C4-2B (cell line): ENCODE measurements around the gene ALOX15.
"Not testable (repeated sequence)": the region's sequence is repeated elsewhere in the genome, so short reads cannot be mapped to it uniquely, and the experiment has no call there.

Source experiments
- H3K27ac ChIP-seq: fragments of 450-650 bp; 2 replicates; pipeline ENCODE4 v1.5.1; 2017
- ZFX ChIP-seq: fragments of 450-650 bp; IDR thresholded peaks from 2 replicates; pipeline ENCODE4 v1.6.1; 2017
- TF ChIP-seq, protein P1 (sequence below): fragments of 450-650 bp; conservative IDR thresholded peaks from 2 replicates; pipeline ENCODE4 v1.5.1; 2017; ENCODE audit warnings: mild to moderate bottlenecking

ALOX15 gene

DNA sequence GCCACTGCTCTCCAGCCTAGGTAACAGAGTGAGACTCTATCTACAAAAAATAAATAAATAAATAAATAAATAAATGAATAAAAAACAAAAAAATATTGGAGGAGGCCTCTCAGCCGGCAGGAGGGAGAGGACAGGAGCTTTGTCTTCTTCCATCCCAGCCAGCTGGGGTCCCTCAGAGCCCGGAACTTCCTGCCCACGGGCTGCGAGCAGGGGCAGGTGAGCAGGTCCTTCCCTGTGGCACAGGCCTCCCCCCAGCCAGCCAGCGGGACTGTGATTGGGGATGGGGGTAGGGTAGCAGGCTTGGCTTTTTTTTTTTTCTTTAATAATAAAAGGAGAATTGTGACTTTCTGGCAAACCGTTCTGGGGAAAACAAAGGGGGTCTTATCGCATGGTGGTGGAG lies 47.1 kb downstream of the ALOX15 start:
- no peak overlapping the region for H3K27ac ChIP-seq
- TF ChIP-seq ZFX: no peak

DNA sequence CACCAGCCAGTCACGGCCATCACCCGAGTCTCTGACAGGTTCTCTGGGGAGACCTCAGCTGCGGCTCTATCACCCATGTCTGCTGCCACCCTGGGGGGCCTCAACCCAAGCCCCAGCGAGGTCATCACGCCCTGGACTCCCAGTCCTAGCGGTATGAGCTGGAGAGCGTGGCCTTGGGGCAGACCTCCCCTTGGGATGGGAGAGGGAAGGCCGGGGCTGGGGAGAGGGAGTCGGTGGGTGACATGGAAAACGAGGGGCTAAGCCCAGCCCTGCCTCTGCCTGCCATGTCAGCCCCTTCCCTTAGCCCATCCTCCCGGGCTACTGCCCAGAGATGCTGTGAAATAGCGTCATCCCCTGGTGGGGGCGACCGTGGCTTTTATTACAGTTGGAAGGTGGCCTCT lies 48.5 kb downstream of the ALOX15 start:
- TF ChIP-seq ZFX: no peak
- TF ChIP-seq, protein P1, sequence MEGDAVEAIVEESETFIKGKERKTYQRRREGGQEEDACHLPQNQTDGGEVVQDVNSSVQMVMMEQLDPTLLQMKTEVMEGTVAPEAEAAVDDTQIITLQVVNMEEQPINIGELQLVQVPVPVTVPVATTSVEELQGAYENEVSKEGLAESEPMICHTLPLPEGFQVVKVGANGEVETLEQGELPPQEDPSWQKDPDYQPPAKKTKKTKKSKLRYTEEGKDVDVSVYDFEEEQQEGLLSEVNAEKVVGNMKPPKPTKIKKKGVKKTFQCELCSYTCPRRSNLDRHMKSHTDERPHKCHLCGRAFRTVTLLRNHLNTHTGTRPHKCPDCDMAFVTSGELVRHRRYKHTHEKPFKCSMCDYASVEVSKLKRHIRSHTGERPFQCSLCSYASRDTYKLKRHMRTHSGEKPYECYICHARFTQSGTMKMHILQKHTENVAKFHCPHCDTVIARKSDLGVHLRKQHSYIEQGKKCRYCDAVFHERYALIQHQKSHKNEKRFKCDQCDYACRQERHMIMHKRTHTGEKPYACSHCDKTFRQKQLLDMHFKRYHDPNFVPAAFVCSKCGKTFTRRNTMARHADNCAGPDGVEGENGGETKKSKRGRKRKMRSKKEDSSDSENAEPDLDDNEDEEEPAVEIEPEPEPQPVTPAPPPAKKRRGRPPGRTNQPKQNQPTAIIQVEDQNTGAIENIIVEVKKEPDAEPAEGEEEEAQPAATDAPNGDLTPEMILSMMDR: no peak
- H3K27ac ChIP-seq: no peak overlapping the region

DNA sequence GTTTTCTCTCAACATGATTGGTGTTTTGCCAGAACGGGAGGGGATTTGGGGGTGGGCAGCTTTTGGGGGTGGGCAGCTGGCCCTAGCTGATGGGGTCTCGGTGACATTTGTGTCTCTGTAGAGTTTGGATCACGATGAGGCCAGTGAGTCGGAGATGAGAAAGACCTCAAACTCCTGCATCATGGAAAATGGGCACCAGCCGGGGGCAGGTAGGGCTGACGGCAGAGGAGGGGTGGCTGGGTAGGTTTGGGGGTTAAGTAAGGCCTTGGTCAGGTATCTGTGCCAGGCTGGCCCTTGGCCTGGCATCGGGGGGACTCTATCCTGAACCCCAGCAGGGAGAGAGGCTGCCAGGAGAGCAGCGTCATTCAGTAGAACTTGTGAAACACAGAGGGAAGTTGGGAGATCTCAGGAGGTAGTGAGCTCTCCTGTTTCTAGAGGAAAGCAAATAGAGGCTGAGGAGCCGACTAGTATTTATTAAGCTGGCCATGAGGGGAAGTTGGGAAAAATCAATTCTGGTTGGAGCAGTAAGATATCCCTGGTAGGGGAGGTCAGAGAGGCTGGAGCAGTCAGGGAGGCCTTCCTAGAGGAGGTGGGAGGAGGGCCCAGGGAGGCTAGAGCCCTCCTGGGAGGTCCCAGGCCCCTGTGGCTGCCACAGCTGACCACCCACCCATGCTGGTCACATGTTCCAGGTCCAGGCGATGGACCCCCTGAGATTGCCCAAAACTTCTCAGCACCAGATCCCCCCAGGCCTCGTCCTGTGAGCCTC lies 49.1 kb downstream of the ALOX15 start:
- H3K27ac ChIP-seq: no peak overlapping the region
- TF ChIP-seq ZFX: no peak
- TF ChIP-seq, protein P1: no peak

DNA sequence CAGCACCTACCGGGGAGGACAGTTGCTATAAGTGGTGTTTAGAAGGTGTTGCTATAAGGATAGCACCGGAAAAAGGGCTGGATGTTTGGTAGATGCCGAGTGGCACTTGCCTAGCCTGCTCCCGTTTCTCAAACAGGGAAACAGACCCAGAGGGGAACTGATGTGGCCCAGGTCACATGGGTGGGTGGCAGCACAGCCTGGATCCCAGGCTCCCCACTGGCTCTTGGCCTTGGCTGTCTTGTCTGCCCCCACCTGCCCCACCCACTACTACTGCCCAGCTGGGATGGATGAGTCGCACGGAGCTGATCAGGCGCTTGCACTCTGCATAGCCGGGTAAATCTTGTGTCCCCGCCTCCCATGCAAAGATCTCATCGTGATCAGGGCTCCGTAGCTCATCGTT lies 49.9 kb downstream of the ALOX15 start:
- TF ChIP-seq ZFX: no peak

DNA sequence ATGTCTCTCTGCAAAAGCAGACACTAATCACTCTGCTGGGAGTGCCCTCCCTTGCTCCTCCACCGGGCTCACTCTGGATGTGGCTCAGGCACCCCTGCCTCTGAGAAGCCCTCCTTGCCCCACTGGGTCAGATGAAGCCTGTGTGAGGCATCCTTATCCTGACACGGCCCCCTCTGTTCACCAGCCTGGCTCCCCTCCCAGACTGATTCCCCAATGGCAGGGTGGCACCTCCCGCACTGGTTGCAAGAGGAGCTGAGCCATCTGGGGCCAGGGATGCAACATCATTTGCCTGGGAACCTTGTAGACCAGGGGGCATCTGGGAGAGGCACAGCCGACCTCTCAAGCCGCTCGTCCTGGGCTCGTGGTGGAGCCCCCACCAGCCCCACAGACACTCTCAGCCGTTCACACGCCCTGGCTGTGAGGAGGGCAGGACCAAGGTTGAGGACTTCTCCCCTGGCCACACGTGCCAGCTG lies 50.5 kb downstream of the ALOX15 start:
- no peak overlapping the region for H3K27ac ChIP-seq
- no peak for TF ChIP-seq ZFX

More for the DNA sequence above, 49.9 kb downstream of the ALOX15 start:
- no peak overlapping the region for H3K27ac ChIP-seq

DNA sequence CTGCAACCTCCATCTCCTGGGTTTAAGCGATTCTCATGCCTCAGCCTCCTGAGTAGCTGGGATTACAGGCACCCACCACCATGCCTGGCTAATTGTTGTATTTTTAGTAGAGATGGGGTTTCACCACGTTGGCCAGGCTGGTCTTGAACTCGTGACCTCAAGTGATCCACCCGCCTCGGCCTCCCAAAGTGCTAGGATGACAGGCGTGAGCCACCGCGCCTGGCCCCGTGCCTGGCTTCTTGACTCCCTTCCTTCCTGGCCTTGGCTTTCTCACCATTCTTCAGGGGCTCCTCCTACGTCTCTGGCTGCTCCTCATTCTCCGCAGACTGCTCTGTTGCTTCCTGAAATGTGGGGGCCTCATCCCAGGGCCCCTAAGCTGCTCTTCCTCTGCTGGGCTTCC lies 51.4 kb downstream of the ALOX15 start:
- not testable (repeated sequence) for H3K27ac ChIP-seq

DNA sequence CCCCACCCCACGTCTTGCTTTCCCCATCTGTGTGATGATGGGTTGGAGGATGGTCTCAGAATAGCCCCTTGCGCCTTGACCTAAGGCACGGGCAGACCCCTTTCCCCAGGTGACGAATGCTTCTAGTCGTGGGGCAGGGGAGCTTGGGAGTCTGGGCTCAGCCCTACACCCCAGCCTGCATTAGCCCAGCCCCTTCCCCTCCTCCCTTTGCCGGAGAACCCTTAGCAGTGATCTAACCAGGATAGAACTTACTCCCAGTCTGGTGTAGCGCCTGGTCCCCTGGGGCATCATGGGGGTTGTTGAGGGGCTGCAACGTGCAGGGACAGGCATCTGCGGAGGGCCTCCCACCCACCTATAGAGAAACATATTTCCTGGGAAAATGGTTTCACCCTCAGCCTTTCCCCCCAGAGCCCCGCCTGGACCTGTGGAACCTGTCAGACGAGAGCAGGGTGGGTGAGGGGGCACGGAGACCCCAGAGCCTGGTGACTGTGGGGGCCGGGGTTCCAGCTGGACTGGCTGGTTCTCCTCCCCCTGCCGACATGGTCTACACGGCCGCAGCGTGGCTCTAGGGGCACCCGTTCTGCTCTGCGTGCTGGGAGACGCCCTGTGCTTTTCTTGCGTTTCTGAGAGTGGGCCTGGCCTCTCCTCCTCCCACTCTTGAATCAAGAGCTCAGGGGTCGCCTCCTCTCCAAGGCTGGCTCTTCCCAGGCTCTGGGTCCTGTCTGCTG lies 52.4 kb downstream of the ALOX15 start:
- H3K27ac ChIP-seq: no peak overlapping the region
- TF ChIP-seq, protein P1: no peak
- no peak for TF ChIP-seq ZFX

DNA sequence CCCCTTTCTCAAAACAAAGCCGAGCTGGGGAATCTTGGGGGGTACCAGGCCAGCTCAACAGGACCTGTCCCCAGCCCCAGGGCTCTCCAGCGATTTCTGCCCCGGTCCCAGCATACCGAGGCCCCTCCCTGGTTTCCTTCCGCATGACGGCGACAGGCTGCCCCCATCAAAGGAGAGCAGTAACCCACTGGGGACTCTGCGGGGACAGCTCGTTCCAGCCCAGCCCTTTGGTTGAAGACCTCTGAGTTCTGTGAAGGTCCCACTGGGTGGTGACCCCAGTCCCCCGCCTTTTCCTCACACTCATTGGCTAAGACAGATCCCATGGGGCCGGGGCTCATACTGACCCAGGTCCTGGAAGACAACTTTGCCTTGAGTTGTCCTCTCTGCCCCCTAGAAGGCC lies 53.1 kb downstream of the ALOX15 start:
- H3K27ac ChIP-seq: no peak overlapping the region
- no peak for TF ChIP-seq ZFX
- TF ChIP-seq, protein P1: no peak

DNA sequence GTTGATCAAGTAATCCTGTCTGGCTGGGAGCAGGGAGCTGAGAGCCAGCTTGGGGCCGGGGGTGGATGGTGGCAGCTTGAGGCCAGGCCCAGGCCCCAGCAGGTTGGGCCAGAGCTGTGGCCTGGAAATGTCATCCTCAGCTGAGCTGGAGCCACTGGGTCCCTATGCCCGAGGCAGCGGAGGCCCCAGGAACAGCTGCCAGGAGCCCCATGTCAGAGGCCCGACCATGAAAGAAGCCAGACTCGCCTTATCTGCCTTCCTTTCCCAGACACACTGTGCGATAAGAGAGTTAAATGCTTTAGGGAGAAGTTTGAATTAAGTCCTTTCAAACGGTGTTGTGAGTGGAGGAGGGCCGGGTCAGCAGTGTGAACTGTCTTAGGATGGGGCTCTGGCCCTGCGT lies 53.7 kb downstream of the ALOX15 start:
- no peak overlapping the region for H3K27ac ChIP-seq
- TF ChIP-seq, protein P1: no peak
- TF ChIP-seq ZFX: no peak
